ENCODE results near the gene IFI27L1.

GRCh38 chr14:94101748-94102147, 20.6 kb downstream of the IFI27L1 start:
- no peak for TF ChIP-seq GATA3 (IDR thresholded peaks at IDR 0.05; ENCODE audit: low read depth, low read length)
- no peak for TF ChIP-seq GATA2 (IDR thresholded peaks at IDR 0.05; ENCODE audit: low read depth, low read length)
